ENCODE results near the gene GPR84. TPM values are rescaled to one million over a fixed set of nuclear protein-coding genes. Genes with fewer than 3 reads are reported as not detected.
A peak's percentile ranks its signal among the peaks of the same experiment; 100 is the strongest.

Gene GPR84
- total and polyA plus RNA-seq, 2 experiments from 2014 or later, result not detected

- Histone ChIP-seq H3K36me3 (ENCODE audit: insufficient read depth) (peaks cover 23% of the 10 kb centered on the region; the same call in 1 of the 2 replicates), H4K20me1 (replicated peaks; ENCODE audit: insufficient read depth) (peaks cover 4% of the 10 kb centered on the region), H3K4me2 (peak overlapping the region; percentile 91), H3F3A (replicated peaks; ENCODE audit: low read depth) (peaks cover 34% of the 10 kb centered on the region), H3K27me3 (ENCODE audit: insufficient read depth) (peaks cover 33% of the 10 kb centered on the region; the same call in 1 of the 2 replicates), H3K4me1 (ENCODE audit: insufficient read depth) (peaks cover 76% of the 10 kb centered on the region), H2AFZ (0 out of 2 replicates have a peak overlapping the region, but pooled peaks have one; percentile 16), H3K9me2 (ENCODE audit: insufficient read depth) (no peaks in the 10 kb centered on the region), H3K27ac (ENCODE audit: low read depth) (peak overlapping the region; percentile 87), H3K79me2 (replicated peaks; ENCODE audit: insufficient read depth) (no peaks in the 10 kb centered on the region; the same call in 1 of the 2 replicates), H3K4me3 (peak overlapping the region; percentile 61)
- no peaks in the 10 kb centered on the region; the same call in 2 of the 3 replicates for H3K9me3 Mint-ChIP-seq
- H3K27me3 Mint-ChIP-seq (ENCODE audit: insufficient read depth, low read depth, poor library complexity), result peaks cover 47% of the 10 kb centered on the region
- peaks cover 51% of the 10 kb centered on the region for H3K4me1 Mint-ChIP-seq
- H3K4me3 Mint-ChIP-seq, result peak overlapping the region; percentile 82
- peak overlapping the region; percentile 85 for H3K27ac Mint-ChIP-seq
- DNase-seq (ENCODE audit: low spot score) (peak; percentile 92), ATAC-seq (peak; percentile 75)
- peaks cover 32% of the 10 kb centered on the region for H3K36me3 Mint-ChIP-seq (ENCODE audit: low read depth)
- TF ChIP-seq POLR2AphosphoS5 (IDR thresholded peaks at IDR 0.05; ENCODE audit: low read depth) (0 out of 2 replicates have a peak, but pooled peaks have one; percentile 41), CREB1 (CRISPR knock-in tag; IDR thresholded peaks at IDR 0.05; ENCODE audit: low read depth) (no peak)
Measured at GRCh38 chr12:54352022-54352531, 12.2 kb downstream of the GPR84 start.

- peaks cover 33% of the 10 kb centered on the region; the same call in 1 of the 2 replicates for H3K27me3 ChIP-seq (ENCODE audit: insufficient read depth)
- H4K20me1 ChIP-seq (replicated peaks; ENCODE audit: insufficient read depth), result peaks cover 4% of the 10 kb centered on the region
- H3K4me3 ChIP-seq, result peak overlapping the region; percentile 61
- peaks cover 23% of the 10 kb centered on the region; the same call in 1 of the 2 replicates for H3K36me3 ChIP-seq (ENCODE audit: insufficient read depth)
- Mint-ChIP-seq H3K27ac (no peak overlapping the region), H3K9me3 (no peaks in the 10 kb centered on the region; the same call in 2 of the 3 replicates), H3K4me1 (peaks cover 51% of the 10 kb centered on the region), H3K4me3 (peak overlapping the region; percentile 82; the same call in 2 of the 3 replicates), H3K27me3 (ENCODE audit: insufficient read depth, low read depth, poor library complexity) (peaks cover 44% of the 10 kb centered on the region), H3K36me3 (ENCODE audit: low read depth) (peaks cover 37% of the 10 kb centered on the region)
- H3K4me2 ChIP-seq, result peak overlapping the region; percentile 91
- H3K9me2 ChIP-seq (ENCODE audit: insufficient read depth), result no peaks in the 10 kb centered on the region
- peak; percentile 17 for ATAC-seq
- TF ChIP-seq EZH2phosphoT487 (IDR thresholded peaks at IDR 0.05; ENCODE audit: unreplicated experiment) (no peak), REST (IDR thresholded peaks at IDR 0.05; ENCODE audit: unreplicated experiment) (no peak), POLR2AphosphoS5 (IDR thresholded peaks at IDR 0.05; ENCODE audit: low read depth) (0 out of 2 replicates have a peak, but pooled peaks have one; percentile 2)
- H3K27ac ChIP-seq (ENCODE audit: low read depth), result no peak overlapping the region
- H2AFZ ChIP-seq, result no peak overlapping the region
- no peak for DNase-seq (ENCODE audit: low spot score)
- peaks cover 34% of the 10 kb centered on the region for H3F3A ChIP-seq (replicated peaks; ENCODE audit: low read depth)
- H3K79me2 ChIP-seq (replicated peaks; ENCODE audit: insufficient read depth), result no peaks in the 10 kb centered on the region; the same call in 1 of the 2 replicates
- H3K4me1 ChIP-seq (ENCODE audit: insufficient read depth), result peaks cover 68% of the 10 kb centered on the region
Measured at GRCh38 chr12:54351341-54351740, 12.9 kb downstream of the GPR84 start.

GRCh38 chr12:54350743-54351142 lies 13.5 kb downstream of the GPR84 start:
- Histone ChIP-seq H3K4me1 (ENCODE audit: insufficient read depth) (peaks cover 62% of the 10 kb centered on the region), H3F3A (replicated peaks; ENCODE audit: low read depth) (peaks cover 34% of the 10 kb centered on the region), H3K27me3 (ENCODE audit: insufficient read depth) (peaks cover 33% of the 10 kb centered on the region; the same call in 1 of the 2 replicates), H2AFZ (no peak overlapping the region), H3K36me3 (ENCODE audit: insufficient read depth) (peaks cover 23% of the 10 kb centered on the region; the same call in 1 of the 2 replicates), H3K27ac (ENCODE audit: low read depth) (no peak overlapping the region), H3K79me2 (replicated peaks; ENCODE audit: insufficient read depth) (no peaks in the 10 kb centered on the region; the same call in 1 of the 2 replicates), H3K4me3 (no peak overlapping the region), H3K4me2 (peak overlapping the region; percentile 91), H3K9me2 (ENCODE audit: insufficient read depth) (no peaks in the 10 kb centered on the region), H4K20me1 (replicated peaks; ENCODE audit: insufficient read depth) (peaks cover 4% of the 10 kb centered on the region)
- peak; percentile 57 for DNase-seq (ENCODE audit: low spot score)
- peaks cover 37% of the 10 kb centered on the region for H3K36me3 Mint-ChIP-seq (ENCODE audit: low read depth)
- H3K4me1 Mint-ChIP-seq, result peaks cover 51% of the 10 kb centered on the region
- H3K27me3 Mint-ChIP-seq (ENCODE audit: insufficient read depth, low read depth, poor library complexity), result peaks cover 41% of the 10 kb centered on the region
- H3K9me3 Mint-ChIP-seq, result no peaks in the 10 kb centered on the region; the same call in 2 of the 3 replicates
- TF ChIP-seq ZNF331 (CRISPR knock-in tag; IDR thresholded peaks at IDR 0.05; ENCODE audit: low read depth) (no peak), POLR2AphosphoS5 (IDR thresholded peaks at IDR 0.05; ENCODE audit: low read depth) (0 out of 2 replicates have a peak, but pooled peaks have one; percentile 5)
- peak; percentile 46 for ATAC-seq
- no peak overlapping the region for H3K27ac Mint-ChIP-seq
- H3K4me3 Mint-ChIP-seq, result peak overlapping the region; percentile 7; the same call in 1 of the 3 replicates
